Fibroblast of gingiva (primary cell): ENCODE data around the gene IQCE.

Experiments
- DNase-seq: peaks from one replicate; pipeline ENCODE4 v3.0.0-alpha.2; 2011; ENCODE audit warnings: low read depth

The IQCE gene

DNA sequence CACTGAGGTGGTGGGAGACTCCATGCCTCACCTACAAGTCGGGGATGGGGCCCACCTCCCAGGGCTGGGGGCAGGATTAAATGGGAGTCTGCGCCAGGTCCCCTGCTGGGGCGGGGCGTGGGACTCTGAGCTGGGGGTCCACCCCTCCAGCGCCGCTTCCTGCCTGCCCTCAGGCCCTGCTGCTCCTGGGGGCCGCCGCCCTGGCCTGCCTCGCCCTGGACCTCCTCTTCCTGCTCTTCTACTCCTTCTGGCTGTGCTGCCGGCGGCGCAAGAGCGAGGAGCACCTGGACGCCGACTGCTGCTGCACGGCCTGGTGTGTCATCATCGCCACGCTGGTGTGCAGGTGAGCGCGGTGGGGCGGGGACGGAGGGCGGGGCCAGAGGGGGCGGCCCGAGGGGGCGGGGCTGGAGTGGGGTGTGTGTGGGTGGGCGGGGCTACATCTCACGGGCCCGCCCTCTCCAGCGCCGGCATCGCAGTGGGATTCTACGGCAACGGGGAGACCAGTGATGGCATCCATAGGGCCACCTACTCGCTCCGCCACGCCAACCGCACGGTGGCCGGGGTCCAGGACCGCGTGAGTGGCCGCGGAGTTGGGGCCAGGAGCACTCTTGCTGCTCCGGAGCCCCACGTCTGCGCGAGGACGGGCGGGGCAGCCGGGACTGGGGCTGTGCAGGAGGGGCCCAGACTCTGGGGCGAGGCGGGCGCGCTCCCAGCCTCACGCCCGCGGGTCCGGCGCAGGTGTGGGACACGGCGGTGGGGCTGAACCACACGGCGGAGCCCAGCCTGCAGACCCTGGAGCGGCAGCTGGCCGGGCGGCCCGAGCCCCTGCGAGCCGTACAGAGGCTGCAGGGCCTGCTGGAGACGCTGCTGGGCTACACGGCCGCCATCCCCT, 88.1 kb downstream of the IQCE start:
- DNase-seq = no peak

DNA sequence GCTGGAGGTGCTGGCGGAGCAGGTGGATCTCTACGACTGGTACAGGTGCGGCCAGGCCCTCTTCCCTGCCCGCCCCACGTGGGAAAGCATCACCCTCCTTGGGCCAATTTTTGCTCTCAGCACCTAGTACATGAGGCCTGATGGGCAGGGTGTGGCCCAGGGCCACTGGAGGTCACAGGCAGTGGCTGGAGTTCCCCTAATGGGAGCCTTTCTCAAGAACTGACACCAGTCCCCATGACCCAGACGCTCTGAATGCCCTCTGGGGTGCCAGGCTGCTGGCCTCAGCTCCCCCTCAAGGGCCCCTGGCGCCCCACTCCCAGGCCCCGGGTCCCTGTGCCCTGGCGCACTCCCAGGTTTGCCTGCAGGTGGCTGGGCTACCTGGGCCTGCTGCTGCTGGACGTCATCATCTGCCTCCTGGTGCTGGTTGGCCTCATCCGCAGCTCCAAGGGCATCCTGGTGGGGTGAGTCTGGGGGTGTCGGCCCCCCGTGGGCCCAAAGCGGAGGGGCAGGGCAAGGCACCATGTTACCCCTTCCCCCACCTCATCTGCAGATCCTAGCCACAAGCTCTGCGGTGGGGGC, 88.9 kb downstream of the IQCE start:
- no peak for DNase-seq

DNA sequence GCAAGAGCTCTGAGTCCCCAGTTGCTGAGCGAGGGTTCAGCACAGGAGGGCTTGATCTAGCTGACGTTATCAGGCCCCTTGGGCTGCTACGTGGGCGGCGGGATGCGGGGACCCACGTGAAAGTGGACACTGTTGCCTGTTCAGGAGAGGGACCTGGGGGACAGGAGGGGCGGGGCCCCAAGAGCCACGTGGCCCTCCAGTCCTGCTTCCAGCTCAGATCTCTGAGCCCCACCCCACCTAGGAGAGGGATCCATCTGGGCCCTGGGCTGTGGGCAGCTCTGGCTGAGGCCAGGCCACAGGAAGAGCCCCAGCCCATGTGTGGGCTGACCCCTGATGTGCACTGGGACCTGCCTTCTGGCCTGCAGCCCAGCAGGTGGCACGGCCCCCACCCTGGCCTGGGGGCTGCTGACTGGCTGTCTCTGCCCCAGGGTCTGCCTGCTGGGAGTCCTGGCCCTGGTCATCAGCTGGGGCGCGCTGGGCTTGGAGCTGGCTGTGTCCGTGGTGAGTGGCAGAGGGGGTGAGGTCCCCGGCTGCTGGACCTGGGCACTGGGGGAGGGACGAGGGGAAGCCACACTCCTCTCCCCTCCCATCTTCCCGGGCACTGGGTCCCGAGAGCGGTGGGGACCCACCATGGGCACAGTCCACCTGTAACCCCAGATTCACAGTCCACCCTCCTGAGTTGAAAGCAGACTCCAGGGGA, 90.5 kb downstream of the IQCE start:
- DNase-seq = no peak

DNA sequence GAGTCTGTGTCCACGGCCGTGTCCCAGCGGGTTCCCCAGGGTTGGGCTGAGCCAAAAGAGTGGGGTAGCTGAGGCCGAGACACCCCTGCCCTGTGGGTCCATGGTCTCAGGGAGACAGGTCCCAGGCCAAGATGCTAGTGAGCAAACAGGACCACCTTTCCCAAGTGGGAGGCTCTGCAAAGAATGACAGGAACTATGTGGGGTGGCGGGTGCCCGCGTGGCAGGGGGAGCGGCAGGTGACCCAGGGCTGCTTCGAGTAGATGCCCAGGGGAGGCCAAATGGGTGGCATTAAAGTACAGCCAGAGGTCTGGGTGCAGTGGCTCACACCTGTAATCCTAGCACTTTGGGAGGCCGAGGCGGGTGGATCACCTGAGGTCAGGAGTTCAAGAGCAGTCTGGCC, 91.2 kb downstream of the IQCE start:
- DNase-seq = no peak

DNA sequence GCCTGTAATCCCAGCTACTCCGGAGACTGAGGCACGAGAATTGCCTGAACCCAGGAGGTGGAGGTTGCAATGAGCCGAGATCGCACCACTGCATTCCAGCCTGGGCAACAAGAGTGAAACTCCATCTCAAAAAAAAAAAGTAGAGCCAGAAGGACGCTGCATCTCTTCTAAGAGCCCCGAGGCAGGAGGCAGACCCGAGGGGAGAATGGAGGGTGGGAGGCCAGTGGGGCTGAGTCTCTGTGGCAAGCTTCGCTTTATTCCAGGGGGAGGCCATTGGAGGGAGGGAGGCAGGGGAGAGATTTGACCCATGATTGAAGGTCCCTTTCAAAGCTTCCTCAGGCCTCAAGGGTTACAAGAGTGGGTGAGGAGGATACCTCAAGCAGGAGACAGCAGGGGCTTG, 91.7 kb downstream of the IQCE start:
- peak; percentile 30 for DNase-seq

DNA sequence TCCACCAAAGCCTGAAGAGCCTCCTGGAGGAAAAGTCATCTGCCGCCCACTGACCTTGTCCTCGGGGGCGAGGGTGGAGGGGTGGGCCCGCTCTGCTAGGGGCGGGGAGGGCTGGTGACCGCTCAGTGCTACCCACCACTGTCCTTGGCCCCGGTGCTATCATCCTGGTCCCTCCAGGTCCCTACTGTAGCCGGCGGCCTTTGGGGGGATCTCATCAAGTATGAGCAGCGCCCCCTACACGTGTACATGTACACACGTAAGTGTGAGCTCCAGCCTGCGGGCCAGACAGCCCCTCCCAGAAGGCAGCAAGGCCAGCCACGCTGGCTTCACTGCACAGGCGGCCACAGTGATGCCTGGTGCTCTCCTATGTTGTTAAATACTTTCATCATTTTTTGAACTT, 92.6 kb downstream of the IQCE start:
- DNase-seq = no peak

DNA sequence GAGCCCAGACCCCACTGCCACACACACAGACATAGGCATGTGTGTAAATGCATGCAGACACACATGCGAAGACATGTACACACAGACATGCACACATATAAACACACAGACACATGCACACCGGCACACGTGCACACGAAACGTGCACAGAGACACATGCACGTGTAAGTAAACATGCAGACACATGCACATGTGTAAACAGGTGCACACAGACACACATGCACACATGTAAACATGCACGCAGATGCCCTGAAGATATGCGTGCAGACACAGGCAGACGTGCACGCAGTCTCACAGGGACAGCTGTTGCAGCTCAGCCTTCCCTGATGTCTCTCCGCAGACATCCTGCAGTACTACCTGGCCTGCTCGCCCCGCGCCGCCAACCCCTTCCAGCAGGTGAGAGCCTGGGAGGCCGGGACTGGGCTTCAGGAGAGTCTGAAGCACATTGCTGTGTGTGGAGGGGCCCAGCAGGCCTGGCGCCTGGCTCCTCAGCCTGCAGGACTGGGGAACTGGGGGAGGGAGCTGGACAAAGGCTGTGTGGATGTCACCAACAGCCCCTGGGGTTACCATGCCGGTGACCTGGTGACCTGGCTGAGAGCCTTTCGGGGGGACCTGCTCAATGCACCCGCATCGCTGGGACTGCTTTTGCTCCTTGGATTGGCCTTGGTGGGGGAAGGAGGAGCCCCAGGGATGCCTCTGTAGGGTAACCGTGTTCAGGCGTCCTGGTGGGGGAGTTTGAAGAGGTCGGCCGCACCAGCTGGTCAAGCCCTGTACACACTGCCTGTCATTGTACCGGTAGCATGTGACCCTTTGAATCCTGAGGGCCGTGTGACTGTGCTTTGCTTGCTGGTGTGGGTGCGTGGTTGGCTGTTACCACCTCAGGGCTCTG, 93.3 kb downstream of the IQCE start:
- no peak for DNase-seq

DNA sequence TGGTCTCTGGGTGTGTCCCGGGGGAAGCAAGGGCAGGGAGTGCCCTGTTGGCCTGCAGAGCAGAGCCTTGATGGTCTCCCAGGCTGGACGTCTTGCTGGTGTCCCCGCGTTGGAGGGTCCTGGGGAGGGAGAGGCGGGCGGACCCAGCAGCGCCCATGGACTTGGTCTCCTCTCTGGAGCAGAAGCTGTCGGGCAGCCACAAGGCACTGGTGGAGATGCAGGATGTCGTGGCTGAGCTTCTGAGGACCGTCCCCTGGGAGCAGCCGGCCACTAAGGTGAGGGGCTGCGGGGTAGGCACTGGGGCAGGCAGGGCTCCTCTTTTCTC, 93.9 kb downstream of the IQCE start:
- no peak for DNase-seq

DNA sequence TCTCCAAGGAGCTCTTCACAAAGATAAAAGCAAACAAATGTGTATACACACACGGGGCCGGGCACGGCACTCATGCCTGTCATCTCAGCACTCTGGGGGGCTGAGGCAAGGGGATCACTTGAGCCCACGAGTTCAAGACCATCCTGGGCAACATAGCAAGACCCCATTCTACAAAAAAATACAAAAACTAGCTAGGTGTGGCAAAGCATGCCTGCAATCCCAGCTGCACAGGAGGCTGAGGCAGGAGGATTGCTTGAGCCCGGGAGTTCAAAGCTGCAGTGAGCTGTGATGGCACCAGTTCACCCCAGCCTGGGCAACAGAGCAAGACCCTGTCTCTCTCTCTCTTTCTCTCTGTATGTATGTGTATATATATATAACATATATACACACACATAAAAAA, 95.3 kb downstream of the IQCE start:
- DNase-seq = no peak

DNA sequence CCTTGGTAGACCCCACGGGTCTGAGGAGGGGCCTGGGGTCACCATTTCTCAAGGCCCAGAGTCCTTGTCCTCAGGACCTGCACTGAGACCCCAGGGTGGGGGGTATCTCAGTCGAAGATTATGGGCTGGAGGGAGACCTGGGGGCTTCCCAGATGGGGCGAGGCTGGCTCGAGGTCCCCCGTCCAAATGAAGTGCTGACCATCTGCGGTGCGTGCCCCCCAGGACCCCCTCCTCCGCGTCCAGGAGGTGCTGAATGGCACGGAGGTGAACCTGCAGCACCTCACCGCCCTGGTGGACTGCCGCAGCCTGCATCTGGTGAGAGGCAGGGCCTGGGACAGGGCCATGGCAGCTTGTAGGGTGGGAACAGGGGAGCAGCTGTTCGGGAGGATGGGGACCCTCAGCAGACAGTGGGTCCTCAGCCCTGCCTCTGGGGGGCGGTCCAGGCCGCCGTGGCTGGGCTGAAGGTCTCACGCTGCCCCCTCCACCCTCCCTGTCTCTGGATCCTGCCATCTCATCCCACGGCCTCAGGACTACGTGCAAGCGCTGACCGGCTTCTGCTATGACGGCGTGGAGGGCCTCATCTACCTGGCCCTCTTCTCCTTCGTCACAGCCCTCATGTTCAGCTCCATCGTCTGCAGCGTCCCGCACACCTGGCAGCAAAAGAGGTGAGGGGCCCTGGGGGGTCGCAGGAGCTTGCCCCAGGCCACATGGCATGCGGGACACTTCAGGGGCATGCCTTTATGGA, 97.3 kb downstream of the IQCE start:
- no peak for DNase-seq

DNA sequence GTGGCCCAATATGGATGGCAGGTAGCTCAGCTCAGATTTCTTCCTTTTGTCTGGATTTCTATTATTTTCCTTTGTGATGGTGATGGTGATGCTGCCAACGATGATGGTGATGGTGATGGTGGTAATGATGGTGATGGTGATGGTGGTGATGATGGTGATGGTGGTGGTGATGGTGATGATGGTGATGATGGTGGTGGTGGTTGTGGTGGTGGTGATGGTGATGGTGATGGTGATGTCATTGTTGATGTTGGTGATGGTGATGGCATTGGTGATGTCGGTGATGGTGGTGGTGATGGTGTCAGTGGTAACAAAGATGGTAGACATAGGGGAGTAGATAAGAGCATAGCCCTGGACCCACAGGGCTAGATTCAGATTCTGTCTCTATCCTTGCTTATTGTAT, 98.4 kb downstream of the IQCE start:
- no peak for DNase-seq

DNA sequence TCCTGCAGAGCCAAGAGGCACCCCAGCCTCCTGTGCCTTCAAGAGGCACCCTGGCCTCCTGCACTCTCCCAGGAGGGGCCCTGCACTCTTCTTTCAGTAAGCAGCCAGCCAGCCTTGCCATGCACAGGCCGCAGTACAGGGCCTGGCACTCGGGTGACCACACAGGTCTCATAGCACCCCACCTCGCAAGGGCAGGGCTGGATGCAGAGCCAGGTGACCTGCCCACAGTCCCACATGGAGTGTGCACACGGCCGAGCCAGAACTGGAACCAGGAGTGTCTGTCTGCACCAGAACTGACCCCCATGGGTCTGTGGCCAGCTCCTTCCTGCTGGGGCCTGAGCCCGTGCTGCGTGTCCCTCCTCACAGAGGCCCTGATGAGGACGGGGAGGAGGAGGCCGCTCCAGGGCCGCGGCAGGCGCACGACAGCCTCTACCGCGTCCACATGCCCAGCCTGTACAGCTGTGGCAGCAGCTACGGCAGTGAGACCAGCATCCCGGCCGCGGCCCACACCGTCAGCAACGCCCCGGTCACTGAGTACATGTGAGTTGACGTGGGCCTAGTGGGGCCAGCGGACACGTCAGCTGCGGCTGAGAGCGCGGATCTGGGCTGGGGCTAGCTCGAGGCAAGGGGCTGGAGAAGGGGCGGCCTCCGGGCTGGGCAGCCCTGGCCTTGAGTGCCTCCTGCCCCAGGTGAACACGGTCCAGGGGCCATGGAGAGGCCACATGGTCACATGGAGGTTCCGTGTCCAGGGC, 99.3 kb downstream of the IQCE start:
- DNase-seq = no peak

DNA sequence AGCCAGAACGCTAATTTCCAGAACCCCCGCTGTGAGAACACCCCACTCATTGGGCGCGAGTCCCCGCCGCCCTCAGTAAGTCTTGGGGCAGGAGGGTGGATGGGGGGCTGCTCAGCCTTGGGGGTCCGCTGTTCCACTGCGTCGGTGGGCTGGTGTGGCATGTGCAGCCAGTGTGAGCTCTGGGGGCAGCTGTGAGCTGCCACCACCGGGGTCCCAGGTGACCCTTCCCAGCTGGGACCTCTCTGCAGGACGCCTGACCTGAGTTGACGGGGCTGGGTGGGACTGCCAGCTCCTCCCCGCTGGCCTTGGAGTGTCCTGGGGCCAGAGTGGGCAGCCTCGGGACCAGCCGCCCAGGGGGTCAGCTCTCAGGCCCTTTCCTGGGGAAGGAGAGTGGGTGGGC, 100.2 kb downstream of the IQCE start:
- DNase-seq = no peak

DNA sequence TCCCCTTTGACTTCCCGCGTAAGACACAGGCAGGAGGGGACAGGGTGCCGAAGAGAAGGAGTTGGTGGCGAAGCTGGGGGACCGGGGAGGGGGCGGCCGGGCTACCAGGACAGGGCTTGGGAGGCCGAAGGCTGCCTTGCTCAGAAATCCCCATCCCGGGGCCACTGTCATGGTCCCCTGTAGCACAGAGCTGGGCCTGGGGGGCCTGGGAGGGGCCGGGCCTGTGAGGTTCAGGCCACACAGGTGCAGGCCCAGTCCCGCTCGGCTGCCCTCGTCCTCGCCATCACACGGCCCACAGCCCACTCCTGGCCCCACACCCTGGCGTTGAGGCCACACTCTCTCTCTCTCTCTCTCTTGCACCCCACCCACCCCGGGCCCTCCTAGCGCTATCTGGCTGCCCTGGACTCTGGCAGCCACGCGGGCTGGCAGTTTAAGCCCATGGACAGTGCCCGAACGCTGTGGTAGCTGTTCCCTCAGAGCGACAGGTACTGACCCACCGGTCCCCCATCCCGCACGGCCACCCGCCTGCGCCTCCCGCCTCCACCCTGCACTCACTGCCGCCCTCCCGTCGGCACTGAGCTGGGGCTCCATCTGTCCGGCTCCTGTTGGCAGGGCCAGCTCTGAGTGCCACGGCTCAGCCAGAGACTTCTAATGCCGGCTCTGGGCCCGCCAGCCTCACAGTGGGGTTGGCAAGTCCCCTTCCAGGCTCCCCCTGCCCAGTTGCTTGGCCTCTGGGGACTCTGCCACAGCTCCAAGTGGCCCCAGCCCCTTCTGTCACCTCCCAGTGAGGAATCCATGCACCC, 101.0 kb downstream of the IQCE start:
- DNase-seq = no peak

DNA sequence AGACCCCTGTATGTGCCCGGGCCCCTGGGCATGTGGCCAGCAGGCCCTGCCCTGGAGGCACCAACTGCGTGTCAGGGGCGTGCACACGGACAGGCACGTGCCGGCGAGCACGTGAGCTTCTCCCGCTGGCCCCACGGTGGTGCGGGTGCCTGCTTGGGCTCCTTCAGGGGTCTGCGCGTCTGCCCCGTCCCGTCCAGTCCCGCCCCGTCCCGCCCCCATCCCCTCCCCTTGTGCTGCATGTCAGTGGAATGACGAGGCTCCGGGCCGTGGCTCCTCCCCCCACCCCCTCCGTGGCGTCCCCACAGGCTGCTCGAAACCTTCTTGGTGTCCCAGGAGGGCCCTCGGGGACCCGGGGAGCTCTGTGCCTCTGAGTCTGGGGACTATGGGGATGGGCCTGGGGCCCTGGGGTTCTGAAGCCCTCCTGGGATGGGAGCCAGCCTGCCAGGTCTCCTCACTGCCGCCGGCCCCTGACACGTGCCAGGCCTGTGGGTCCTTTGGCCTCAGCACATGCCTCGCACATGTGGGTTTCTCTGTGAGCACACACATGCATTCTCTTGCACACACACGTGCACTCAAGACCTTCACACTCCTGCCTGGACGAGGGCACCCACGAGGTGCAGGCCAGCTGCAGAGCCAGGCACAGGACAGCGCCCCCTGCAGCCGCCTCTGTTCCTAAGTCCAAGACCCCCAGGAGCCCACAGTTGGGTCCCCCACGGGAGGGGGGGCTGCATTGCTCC, 101.7 kb downstream of the IQCE start:
- DNase-seq = no peak

DNA sequence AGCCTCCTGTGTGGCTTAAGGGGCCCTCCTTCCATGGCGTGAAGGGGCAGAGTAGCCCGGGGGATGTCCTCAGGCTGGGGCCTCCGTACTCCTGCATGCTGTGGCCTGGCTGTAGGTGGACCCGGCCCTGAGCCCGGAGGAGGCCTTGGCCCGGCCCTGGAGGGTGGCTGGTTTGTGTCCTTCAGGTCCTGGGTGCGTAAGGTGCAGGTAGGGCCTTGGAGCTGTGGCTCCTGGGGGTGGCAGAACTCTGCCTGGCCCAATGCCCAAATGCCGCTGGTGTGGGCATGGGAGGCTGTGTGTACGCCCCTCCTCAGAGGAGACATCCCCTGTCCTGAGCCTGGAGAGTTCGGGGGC, 102.3 kb downstream of the IQCE start:
- DNase-seq = no peak

DNA sequence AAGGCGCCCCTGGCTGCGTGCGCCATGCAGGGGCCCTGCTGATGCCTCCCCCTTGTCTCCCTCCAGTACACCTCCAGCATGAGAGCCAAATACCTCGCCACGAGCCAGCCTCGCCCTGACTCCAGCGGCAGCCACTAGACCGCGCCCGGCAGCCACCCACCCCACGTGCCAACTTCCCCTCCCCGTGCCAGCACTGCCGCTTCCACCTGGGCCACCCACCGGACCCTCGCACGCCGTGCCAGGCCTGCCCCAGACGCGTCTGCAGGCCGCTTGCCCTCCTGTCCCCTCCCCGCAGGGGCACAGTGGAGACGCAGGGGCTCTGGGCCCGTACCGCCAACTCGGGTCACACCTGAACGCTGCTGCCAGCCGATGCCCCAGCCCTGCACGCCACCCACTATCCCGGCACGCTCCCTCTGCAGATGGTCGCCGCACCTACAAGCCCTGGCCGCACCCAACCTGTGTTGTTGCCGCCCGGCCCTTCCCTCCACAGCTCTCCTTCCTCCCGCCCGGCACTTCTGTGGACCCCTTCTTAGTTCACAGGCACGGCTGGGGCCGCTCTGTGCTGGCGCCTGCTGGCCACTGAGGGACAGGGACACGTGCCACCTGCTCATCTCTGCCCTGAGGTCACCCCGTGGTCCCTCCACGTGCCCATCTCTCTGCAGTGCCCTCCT, 103.0 kb downstream of the IQCE start:
- no peak for DNase-seq

DNA sequence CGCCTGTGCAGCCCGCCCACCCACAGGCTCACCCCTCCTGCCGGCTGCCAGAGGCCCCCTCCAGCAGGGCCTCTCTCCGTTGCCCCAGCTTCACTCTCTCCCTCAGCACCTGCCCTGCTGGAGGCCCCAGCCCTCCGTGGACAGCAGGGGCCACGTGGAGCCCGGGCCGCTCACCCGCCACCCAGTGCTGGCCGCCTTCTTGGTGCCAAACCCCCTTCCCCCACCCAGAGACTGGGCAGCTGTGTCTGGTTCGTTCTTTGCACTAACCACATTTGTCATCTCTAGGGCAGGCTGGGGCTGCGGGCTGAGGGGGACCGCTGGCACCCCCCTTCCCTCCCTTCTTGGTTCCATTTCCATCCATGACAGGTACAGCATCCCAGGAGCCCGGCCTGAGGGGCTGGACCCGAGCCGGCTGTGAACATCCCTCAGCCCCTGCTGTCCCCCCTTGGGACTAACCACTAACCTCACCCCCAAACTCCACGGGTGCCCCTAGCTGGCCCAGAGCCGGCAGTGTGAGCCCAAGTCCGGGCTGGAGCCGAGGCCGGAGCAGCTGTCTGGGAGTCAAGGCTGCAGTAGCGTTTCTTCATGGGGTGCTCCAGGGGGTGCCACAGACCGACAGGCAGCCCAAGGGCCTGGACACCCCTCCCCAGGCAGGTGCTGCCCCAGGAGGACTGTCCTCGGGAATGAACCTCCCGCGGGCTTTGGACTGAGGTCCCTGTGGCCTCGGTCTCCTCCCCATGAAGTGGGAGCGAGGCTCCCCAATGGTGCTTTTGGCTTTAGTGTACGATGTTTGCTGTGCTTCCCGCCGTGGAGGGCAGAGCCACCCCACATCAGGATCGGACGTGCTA, 103.7 kb downstream of the IQCE start:
- no peak for DNase-seq
